HuH-7.5 (cell line): ENCODE data around the gene CCDC30.
"Not testable (repeated sequence)": the region's sequence is repeated elsewhere in the genome, so short reads cannot be mapped to it uniquely, and the experiment has no call there.

Experiments
- DNase-seq: peaks from one replicate; pipeline ENCODE4 v3.0.0; 2011; ENCODE audit warnings: low spot score

The CCDC30 gene

GRCh38 chr1:42657981-42658876 is 195.1 kb downstream of the CCDC30 start, which contains the start of gene PPIH:
Gene PPIH, plus strand, starts transcription at chr1:42658423. Its CDS starts 24 bp downstream, at chr1:42658447.
- peak; percentile 76 for DNase-seq

- DNase-seq, result no peak
Observed at GRCh38 chr1:42658877-42659337, 195.8 kb downstream of the CCDC30 start.

- no peak for DNase-seq
Observed at GRCh38 chr1:42660907-42661500, 197.9 kb downstream of the CCDC30 start.

GRCh38 chr1:42669936-42670335 is 206.8 kb downstream of the CCDC30 start:
- DNase-seq, result no peak

GRCh38 chr1:42670425-42670824 is 207.3 kb downstream of the CCDC30 start:
- DNase-seq, result no peak

GRCh38 chr1:42674214-42674613 is 211.1 kb downstream of the CCDC30 start:
- DNase-seq, result no peak

GRCh38 chr1:42674682-42675081 is 211.6 kb downstream of the CCDC30 start:
- no peak for DNase-seq

- DNase-seq, result no peak
Observed at GRCh38 chr1:42675467-42675866, 212.4 kb downstream of the CCDC30 start.

- no peak for DNase-seq
Observed at GRCh38 chr1:42676534-42677087, 213.5 kb downstream of the CCDC30 start.

- DNase-seq, result no peak
Observed at GRCh38 chr1:42679364-42679983, 216.4 kb downstream of the CCDC30 start.

- DNase-seq, result no peak
Observed at GRCh38 chr1:42680055-42680454, 217.0 kb downstream of the CCDC30 start.

- DNase-seq, result no peak
Observed at GRCh38 chr1:42680921-42681683, 218.0 kb downstream of the CCDC30 start.

GRCh38 chr1:42681741-42682483 is 218.8 kb downstream of the CCDC30 start, which contains the start of gene YBX1:
Gene YBX1, plus strand, starts transcription at chr1:42682418. Its CDS starts 148 bp downstream, at chr1:42682566.
- DNase-seq, result peak; percentile 93

GRCh38 chr1:42682484-42682738 is 219.3 kb downstream of the CCDC30 start:
- not testable (repeated sequence) for DNase-seq

- peak; percentile 39 for DNase-seq
Observed at GRCh38 chr1:42682739-42683531, 219.8 kb downstream of the CCDC30 start.

- DNase-seq, result no peak
Observed at GRCh38 chr1:42684139-42684538, 221.1 kb downstream of the CCDC30 start.

GRCh38 chr1:42686418-42686817 is 223.3 kb downstream of the CCDC30 start:
- no peak for DNase-seq

- no peak for DNase-seq
Observed at GRCh38 chr1:42689912-42690311, 226.8 kb downstream of the CCDC30 start.

- DNase-seq, result no peak
Observed at GRCh38 chr1:42690477-42691156, 227.5 kb downstream of the CCDC30 start.

- no peak for DNase-seq
Observed at GRCh38 chr1:42691157-42691498, 228.0 kb downstream of the CCDC30 start.
